ENCODE results near the gene NKPD1. TPM values are rescaled to one million over a fixed set of nuclear protein-coding genes. Genes with fewer than 3 reads are reported as not detected.

NKPD1 gene
- total RNA-seq, 4 donors from 2014 or later = 1.2 TPM; not detected in 3

GRCh38 chr19:45135176-45135885 lies 25.5 kb downstream of the NKPD1 start:
- no peaks in the 10 kb centered on the region for H3K27me3 ChIP-seq
- H3K4me3 ChIP-seq = no peak overlapping the region
- H3K27ac ChIP-seq = no peak overlapping the region
- H3K4me1 ChIP-seq = peaks cover 0 to 23% (median 3%) of the 10 kb centered on the region in 4 donors
- 91 to 93% methylated on average over 21 of the region's 21 CpGs for WGBS, 2 donors
- TF ChIP-seq POLR2A (IDR thresholded peaks at IDR 0.05) (no peak), CTCF (IDR thresholded peaks at IDR 0.05) (no peak), EP300 (IDR thresholded peaks at IDR 0.05) (no peak)
- no peak for DNase-seq (ENCODE audit: low spot score in 2 of 2)
- H3K9me3 ChIP-seq = no peaks in the 10 kb centered on the region
- H3K36me3 ChIP-seq = peaks cover 0 to 13% (median 0%) of the 10 kb centered on the region in 3 donors

- H3K27me3 ChIP-seq = no peaks in the 10 kb centered on the region
- no peaks in the 10 kb centered on the region for H3K9me3 ChIP-seq
- H3K27ac ChIP-seq = no peak overlapping the region
- peaks cover 0 to 4% (median 0%) of the 10 kb centered on the region in 3 donors for H3K36me3 ChIP-seq
- DNase-seq (ENCODE audit: low spot score in 2 of 2) = no peak
- TF ChIP-seq POLR2A (IDR thresholded peaks at IDR 0.05) = no peak
- no peak for TF ChIP-seq CTCF (IDR thresholded peaks at IDR 0.05)
- TF ChIP-seq EP300 (IDR thresholded peaks at IDR 0.05) = no peak
- 88% methylated on average over 7 to 8 of the region's 8 CpGs for WGBS, 2 donors
- H3K4me1 ChIP-seq = peaks cover 0 to 23% (median 3%) of the 10 kb centered on the region in 4 donors
- no peak overlapping the region for H3K4me3 ChIP-seq
These were observed 27.1 kb downstream of the NKPD1 start for GRCh38 chr19:45133661-45134060.

GRCh38 chr19:45130888-45131615 lies 29.7 kb downstream of the NKPD1 start:
- H3K27ac ChIP-seq = no peak overlapping the region
- WGBS, 2 donors = 57 to 61% methylated on average over 11 to 13 of the region's 13 CpGs
- DNase-seq (ENCODE audit: low spot score in 2 of 2) = no peak
- no peak overlapping the region for H3K4me3 ChIP-seq
- no peak for TF ChIP-seq POLR2A (IDR thresholded peaks at IDR 0.05)
- TF ChIP-seq CTCF (IDR thresholded peaks at IDR 0.05) = no peak
- TF ChIP-seq EP300 (IDR thresholded peaks at IDR 0.05) = no peak
- peaks cover 0 to 3% (median 0%) of the 10 kb centered on the region in 4 donors for H3K4me1 ChIP-seq
- no peaks in the 10 kb centered on the region for H3K9me3 ChIP-seq
- H3K27me3 ChIP-seq = no peaks in the 10 kb centered on the region
- H3K36me3 ChIP-seq = peaks cover 0 to 4% (median 0%) of the 10 kb centered on the region in 3 donors

- H3K9me3 ChIP-seq = no peaks in the 10 kb centered on the region
- TF ChIP-seq EP300 (IDR thresholded peaks at IDR 0.05) = no peak
- no peak for TF ChIP-seq CTCF (IDR thresholded peaks at IDR 0.05)
- TF ChIP-seq POLR2A (IDR thresholded peaks at IDR 0.05) = no peak
- no peaks in the 10 kb centered on the region for H3K4me1 ChIP-seq
- H3K27ac ChIP-seq = no peak overlapping the region
- H3K4me3 ChIP-seq = no peak overlapping the region
- no peaks in the 10 kb centered on the region for H3K27me3 ChIP-seq
- WGBS, 2 donors = 86 to 88% methylated on average over 13 of the region's 13 CpGs
- DNase-seq (ENCODE audit: low spot score in 2 of 2) = no peak
- H3K36me3 ChIP-seq = peaks cover 0 to 4% (median 0%) of the 10 kb centered on the region in 3 donors
These were observed 30.5 kb downstream of the NKPD1 start for GRCh38 chr19:45130236-45130635.

- WGBS, 2 donors = 90 to 91% methylated on average over 5 of the region's 5 CpGs
- Histone ChIP-seq H3K27ac (no peak overlapping the region), H3K27me3 (no peaks in the 10 kb centered on the region), H3K9me3 (no peaks in the 10 kb centered on the region), H3K4me3 (no peak overlapping the region), H3K36me3 (peaks cover 0 to 4% (median 0%) of the 10 kb centered on the region in 3 donors), H3K4me1 (no peaks in the 10 kb centered on the region)
- TF ChIP-seq EP300 (IDR thresholded peaks at IDR 0.05) (no peak), CTCF (IDR thresholded peaks at IDR 0.05) (no peak), POLR2A (IDR thresholded peaks at IDR 0.05) (no peak)
- DNase-seq (ENCODE audit: low spot score in 2 of 2) = no peak
These were observed 32.0 kb downstream of the NKPD1 start for GRCh38 chr19:45128806-45129205.
